Peyer's patch (tissue), 4 donors: ENCODE data around the gene ST8SIA1.

ENCODE experiments used
- CTCF ChIP-seq, 6 experiments: fragments of 450-650 bp in 4 of 6; fragments of 200-600 bp in 2 of 6; sonication (generic) in 1 of 6; IDR thresholded peaks; one replicate each; pipeline ENCODE4 v1.5.1; 2017 to 2019; ENCODE audit warnings: antibody characterized with exemption in 6 of 6, mild to moderate bottlenecking in 3 of 6, moderate library complexity in 1 of 6
- POLR2A ChIP-seq, 2 donors: fragments of 450-650 bp; IDR thresholded peaks; one replicate each; pipeline ENCODE4 v1.5.1; 2017; ENCODE audit warnings: antibody characterized with exemption in 2 of 2, mild to moderate bottlenecking in 2 of 2, moderate library complexity in 2 of 2

- TF ChIP-seq CTCF (IDR thresholded peaks at IDR 0.05): no peak
- no peak for TF ChIP-seq POLR2A (IDR thresholded peaks at IDR 0.05)
These were observed 27.3 kb upstream of the ST8SIA1 start for GRCh38 chr12:22361785-22362184.
